SK-N-MC (cell line): ENCODE data around the gene C4A.
A peak's percentile ranks its signal among the peaks of the same experiment; 100 is the strongest.

Experiments
- EZH2 ChIP-seq: fragments of 200-600 bp; sonication (generic); IDR thresholded peaks from one replicate; pipeline ENCODE4 v1.6.1; 2017; ENCODE audit warnings: antibody characterized with exemption
- FOXP2 ChIP-seq: optimal IDR thresholded peaks from 2 replicates; pipeline ENCODE3; 2011; ENCODE audit warnings: mild to moderate bottlenecking, moderate library complexity; ENCODE audit not compliant: insufficient read depth; ENCODE audit errors: extremely low read length, control extremely low read depth
- POLR2AphosphoS5 ChIP-seq: IDR thresholded peaks from 2 replicates; pipeline ENCODE4 v1.6.1; 2012; ENCODE audit warnings: mild to moderate bottlenecking, low read depth, low read length, borderline replicate concordance

DNA sequence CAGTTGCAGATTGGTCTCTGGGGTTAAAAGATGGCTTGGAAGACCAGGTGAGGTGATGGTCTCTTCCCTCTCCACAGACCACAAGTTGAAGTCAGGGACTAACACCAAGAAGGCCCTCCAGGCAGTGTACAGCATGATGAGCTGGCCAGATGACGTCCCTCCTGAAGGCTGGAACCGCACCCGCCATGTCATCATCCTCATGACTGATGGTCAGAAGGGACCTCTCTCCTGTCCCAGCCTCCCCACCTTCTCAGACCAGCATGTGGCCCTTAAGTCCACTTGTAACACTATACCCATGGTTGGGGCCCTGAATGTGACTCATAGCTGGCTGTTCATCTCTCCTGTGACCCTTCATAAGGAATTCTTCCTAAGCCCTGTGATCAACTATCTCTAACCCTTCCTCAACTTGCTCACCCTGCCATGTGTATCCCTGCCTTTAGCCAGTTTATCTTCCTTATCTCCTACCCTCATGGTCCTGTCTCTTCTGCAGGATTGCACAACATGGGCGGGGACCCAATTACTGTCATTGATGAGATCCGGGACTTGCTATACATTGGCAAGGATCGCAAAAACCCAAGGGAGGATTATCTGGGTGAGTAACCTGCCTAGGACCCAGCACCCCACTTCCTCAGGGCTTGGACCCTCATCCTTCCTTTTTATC, 33.0 kb upstream of the C4A start:
- TF ChIP-seq POLR2AphosphoS5 = peak; percentile 59
- no peak for TF ChIP-seq EZH2
- no peak for TF ChIP-seq FOXP2
